NCI-H510A (cell line): ENCODE measurements around the gene KLHL9.

Source experiments
- DNase-seq: peaks from one replicate; lab custom pipeline; 2025; lab: John Stamatoyannopoulos, UW

The KLHL9 gene

DNA sequence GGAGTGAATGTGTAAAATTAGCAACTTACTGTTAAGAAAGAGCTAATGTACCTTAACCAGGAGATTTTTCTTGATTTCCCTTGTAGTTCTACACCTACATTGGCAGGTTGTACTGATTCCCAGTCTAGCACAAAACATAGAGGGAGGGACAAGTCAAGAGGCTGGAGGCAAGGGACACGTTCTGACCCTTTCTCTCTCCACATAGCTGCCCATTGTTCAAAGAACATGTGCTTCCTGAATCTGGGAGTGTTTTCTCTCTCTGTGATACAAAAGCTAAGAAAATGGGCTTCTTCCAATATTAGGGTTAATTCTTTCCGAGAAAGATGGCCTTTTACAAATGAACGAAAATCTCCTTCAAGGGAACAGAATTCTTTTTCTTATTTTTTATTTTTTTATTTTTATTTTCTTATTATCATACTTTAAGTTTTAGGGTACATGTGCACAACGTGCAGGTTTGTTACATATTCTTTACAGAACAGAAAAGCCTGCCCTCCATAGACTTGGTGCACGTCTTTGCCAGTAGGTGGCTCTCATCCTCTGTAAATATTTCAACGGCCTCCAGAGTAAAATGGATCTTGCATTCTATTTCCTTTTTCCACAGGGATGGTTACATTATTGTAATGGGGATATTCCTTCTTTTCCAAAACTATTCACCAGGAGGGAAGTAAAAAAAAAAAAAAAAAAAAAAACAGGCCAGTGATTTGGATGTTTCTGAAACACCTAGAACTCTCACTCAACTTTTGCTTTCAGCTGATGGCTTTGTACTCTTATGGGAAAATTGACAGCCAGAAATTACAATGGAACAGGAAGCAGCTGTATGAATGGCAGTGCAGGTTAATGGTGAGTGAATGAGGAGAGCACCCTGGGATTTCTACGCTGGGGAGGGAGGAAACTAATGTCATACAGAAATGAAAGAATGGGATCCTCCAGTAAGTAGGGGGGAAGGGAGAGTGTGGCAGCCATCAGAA is 17.0 kb downstream of the KLHL9 start:
- no peak for DNase-seq

GRCh38 chr9:21316860-21317259 is 18.3 kb downstream of the KLHL9 start:
- DNase-seq = no peak

DNA sequence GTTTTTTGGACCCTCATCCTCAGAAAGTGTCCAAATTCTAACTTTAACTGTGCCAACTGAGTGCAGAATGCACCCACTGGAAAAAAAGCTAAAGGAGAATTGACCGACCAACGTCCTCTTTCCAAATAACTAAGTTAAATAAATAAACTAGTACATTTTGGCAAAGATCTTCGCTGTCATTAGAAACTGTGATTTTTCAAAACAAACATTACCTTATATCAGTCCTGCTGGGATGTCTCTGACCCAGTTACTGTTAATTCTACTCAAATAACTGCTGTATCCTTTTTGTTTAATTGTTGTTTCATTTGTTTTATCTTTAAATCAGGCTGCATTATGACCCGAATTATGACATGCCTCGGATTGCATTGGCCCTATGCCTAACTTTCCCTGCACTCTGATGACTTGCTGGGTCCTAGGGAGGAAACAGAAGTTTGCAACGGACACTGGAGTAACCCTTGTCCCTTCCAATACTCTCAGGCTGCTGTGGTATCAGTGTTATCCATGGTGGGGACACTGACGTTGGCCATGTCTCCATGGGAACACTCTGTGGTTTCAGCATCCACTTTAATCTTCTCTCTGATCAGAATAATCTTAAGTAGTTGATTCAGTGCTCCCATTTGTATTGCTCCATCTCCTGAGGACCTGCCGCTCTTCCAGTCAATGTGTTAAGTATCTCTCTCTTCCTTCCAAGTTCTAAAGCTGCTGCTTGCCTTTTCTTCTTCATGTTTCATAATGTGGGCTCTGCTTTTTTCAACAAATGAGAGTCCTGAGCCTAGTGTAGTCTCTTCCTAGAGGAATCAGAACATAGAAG is 19.0 kb downstream of the KLHL9 start:
- DNase-seq = no peak

DNA sequence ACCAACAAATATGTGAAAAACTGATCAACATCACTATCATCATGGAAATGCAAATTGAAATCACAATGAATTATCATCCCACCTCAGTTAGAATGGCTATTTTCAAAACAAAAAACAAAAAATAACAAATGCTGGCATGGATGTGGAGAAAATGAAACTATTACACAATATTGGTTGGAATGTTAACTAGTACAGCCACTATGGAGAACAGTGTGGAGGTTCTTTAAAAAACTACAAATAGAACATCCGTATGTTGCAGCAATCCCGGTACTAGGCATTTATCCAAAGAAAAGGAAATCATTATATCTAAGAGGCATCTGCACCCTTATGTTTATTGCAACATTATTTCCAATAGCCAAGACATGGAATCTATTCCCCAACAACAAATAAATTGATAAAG is 21.1 kb downstream of the KLHL9 start:
- no peak for DNase-seq

- DNase-seq = no peak
Observed at GRCh38 chr9:21311889-21312288, 23.3 kb downstream of the KLHL9 start.

DNA sequence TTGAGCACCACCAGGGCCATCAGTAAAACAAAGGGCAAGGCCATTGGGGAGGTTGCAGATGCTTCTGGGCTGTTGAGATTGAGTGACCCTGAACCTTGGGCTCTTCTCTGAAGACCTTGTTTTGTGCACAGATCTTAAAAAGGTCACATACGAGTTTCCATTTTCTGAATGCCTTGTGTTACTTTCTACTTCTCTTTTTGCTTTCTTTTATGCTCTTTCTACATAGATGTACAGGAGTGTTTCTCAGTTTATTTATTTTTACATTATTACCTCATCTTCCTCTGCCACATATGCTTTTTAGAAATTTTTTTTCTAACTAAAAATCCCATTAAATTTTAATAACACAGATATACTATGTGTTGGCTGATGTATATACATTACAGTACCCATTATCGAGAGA is 30.0 kb downstream of the KLHL9 start, which contains the start of gene IFNA5:
Gene IFNA5 (minus strand): TSS at position 101 of the 400 bp plus-strand sequence. CDS start 57 bp downstream, at position 44.
- DNase-seq = no peak

DNA sequence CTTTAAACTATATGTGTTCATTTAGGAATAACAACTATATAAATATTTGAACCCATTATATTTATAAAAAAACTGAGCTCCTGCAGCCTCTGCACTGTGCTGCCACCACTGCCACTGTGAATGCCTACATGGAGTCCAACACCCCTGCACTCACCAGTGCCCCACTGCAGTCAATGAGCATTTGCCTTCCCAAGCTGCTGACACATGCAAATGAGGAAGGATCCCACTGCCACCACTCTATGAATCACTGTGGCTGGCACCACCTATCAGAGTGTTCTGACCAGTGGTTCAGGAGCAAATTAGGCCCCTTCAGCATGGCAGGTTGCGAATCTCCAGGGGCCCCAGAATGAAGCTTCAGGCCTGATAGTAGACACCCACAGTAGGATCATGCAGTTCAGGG is 39.2 kb downstream of the KLHL9 start:
- no peak for DNase-seq

DNA sequence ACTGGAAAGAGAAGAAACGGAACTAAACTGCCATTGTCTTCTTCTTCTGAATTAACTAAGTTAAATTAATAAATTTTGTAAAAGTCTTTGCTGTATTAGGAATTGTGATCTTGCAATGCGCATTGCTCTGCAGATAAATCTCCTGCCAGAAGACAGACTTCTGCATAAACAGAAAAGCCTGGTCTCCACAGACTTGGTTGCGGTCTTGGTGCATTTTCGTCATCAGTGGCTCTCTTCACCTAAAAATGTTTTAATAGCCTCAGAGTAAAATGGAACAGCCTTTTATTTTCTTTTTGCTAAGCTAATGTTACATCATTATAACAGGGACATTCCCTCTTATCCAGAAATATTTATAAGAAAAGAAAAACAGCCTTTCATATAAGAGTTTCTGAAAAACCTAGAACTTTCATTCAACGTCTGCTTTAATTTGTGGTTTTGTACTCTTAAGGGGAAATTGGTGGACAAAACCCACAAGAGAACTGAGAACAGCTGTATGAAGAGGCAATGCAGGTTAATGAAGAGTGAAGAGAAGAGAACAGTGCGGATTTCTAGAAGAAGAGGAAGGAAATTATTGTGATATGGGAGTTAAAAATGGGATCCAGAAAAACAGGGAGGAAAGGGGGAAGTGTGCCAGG is 40.2 kb downstream of the KLHL9 start:
- no peak for DNase-seq

- no peak for DNase-seq
Observed at GRCh38 chr9:21294364-21294774, 40.8 kb downstream of the KLHL9 start.

DNA sequence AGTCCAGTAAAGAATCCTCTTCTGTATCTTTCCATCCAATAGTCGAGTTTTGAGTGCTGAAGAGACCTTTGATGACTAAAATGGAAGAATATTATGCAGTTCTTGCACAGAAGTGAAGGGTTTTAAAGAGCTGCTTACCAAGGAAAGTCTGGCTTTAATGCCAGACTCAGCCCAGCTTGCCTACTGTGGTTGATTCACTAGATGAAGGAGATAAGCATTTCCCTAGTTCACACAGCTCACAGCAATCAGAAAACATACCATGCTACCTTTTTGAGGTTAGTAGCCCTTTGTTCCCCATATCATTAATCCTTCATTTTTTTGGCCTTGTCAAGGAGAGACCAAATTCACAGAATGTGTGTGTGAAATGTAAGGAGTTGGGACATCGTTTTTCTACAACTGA is 45.4 kb downstream of the KLHL9 start:
- no peak for DNase-seq

GRCh38 chr9:21287280-21287679 is 47.9 kb downstream of the KLHL9 start:
- no peak for DNase-seq

GRCh38 chr9:21286659-21287058 is 48.5 kb downstream of the KLHL9 start:
- DNase-seq = no peak

GRCh38 chr9:21286099-21286498 is 49.1 kb downstream of the KLHL9 start:
- DNase-seq = no peak

DNA sequence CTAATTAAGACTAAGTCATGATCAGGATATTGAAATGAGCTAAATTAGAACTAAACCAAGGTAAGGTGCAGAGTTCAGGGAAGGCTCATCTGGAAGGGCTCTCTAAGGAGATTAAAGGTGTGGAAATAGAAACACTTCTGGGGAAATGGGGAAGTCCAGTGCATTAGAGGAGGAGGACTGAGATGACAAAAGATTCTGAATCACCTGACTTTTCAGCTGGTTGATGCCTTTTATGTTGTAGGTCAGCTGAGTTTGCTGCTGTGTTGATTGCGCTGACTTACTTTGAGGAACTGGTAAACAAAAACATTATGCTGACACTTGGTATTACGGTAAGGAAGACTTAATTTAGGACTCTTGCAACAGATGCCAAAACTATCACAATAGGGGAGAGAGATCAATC is 53.9 kb downstream of the KLHL9 start:
- no peak for DNase-seq
